HepG2 (cell line): ENCODE data around the gene TMED9. TPM values are rescaled to one million over a fixed set of nuclear protein-coding genes. Genes with fewer than 3 reads are reported as not detected.
A peak's percentile ranks its signal among the peaks of the same experiment; 100 is the strongest.

Experiments
- ARID4A ChIP-seq: sonication (generic); formaldehyde crosslinking; IDR thresholded peaks from 2 replicates; pipeline ENCODE4 v1.5.0; 2020; ENCODE audit warnings: mild to moderate bottlenecking, missing genetic modification reagents, borderline replicate concordance
- ASH2L ChIP-seq: fragments of 300-600, 200-600 bp; sonication (generic); IDR thresholded peaks from 2 replicates; pipeline ENCODE4 v1.7.0; 2017; ENCODE audit warnings: low read depth, mild to moderate bottlenecking, moderate library complexity, mixed read lengths, low read length; ENCODE audit not compliant: insufficient read length
- HNF4A ChIP-seq: sonication (generic); formaldehyde crosslinking; IDR thresholded peaks from 2 replicates; pipeline ENCODE4 v1.4.0; 2020; ENCODE audit warnings: missing genetic modification reagents
- IKZF5 ChIP-seq: IDR thresholded peaks from 2 replicates; pipeline ENCODE4 v1.6.1; 2018; ENCODE audit warnings: missing genetic modification reagents, mild to moderate bottlenecking, missing compliant biosample characterization
- KAT2B ChIP-seq: fragments of 150-350 bp; IDR thresholded peaks from 2 replicates; pipeline ENCODE4 v1.6.1; 2014; ENCODE audit warnings: low read depth, low read length, borderline replicate concordance
- NCOA2 ChIP-seq: sonication (generic); formaldehyde crosslinking; IDR thresholded peaks from 2 replicates; pipeline ENCODE4 v1.8.0; 2022; ENCODE audit warnings: inconsistent platforms
- NCOR1 ChIP-seq: fragments of 200-600 bp; sonication (generic); IDR thresholded peaks from 2 replicates; pipeline ENCODE4 v1.7.0; 2017; ENCODE audit warnings: antibody characterized with exemption, low read length, borderline replicate concordance
- PAX8 ChIP-seq: sonication (generic); formaldehyde crosslinking; IDR thresholded peaks from 2 replicates; pipeline ENCODE4 v1.8.0; 2022; ENCODE audit warnings: mild to moderate bottlenecking, missing genetic modification reagents, borderline replicate concordance
- PHF21A ChIP-seq: sonication (generic); formaldehyde crosslinking; IDR thresholded peaks from 2 replicates; pipeline ENCODE4 v1.5.0; 2020; ENCODE audit warnings: mild to moderate bottlenecking, missing genetic modification reagents
- PITX1 ChIP-seq: sonication (generic); formaldehyde crosslinking; IDR thresholded peaks from 2 replicates; pipeline ENCODE4 v1.5.1; 2020; ENCODE audit warnings: mild to moderate bottlenecking, missing genetic modification reagents
- SIN3A ChIP-seq: IDR thresholded peaks from 2 replicates; pipeline ENCODE4 v1.6.1; 2011; ENCODE audit warnings: low read depth, mild to moderate bottlenecking, control low read depth, low read length, borderline replicate concordance
- SIX4 ChIP-seq: sonication (generic); formaldehyde crosslinking; IDR thresholded peaks from 2 replicates; pipeline ENCODE4 v1.4.0; 2020; ENCODE audit warnings: missing genetic modification reagents
- SMAD3 ChIP-seq: sonication (generic); formaldehyde crosslinking; IDR thresholded peaks from 2 replicates; pipeline ENCODE4 v1.4.0; 2020; ENCODE audit warnings: missing genetic modification reagents
- TBL1XR1 ChIP-seq: fragments of 150-350 bp; IDR thresholded peaks from 2 replicates; pipeline ENCODE4 v1.6.1; 2014; ENCODE audit warnings: borderline replicate concordance, low read length; ENCODE audit not compliant: partially characterized antibody
- TCF12 ChIP-seq, 2 experiments: fragments of 450-650 bp in 1 of 2; sonication (generic) in 1 of 2; formaldehyde crosslinking in 1 of 2; IDR thresholded peaks; 2 replicates each; pipeline versions ENCODE4 v1.6.1 to v1.8.0; 2017 to 2022; ENCODE audit warnings: antibody characterized with exemption in 1 of 2, mild to moderate bottlenecking in 1 of 2, missing genetic modification reagents in 1 of 2, moderate library complexity in 1 of 2
- ZBTB42 ChIP-seq: sonication (generic); formaldehyde crosslinking; IDR thresholded peaks from 2 replicates; pipeline ENCODE4 v1.5.0; 2020; ENCODE audit warnings: mild to moderate bottlenecking, missing genetic modification reagents
- ZFP1 ChIP-seq: IDR thresholded peaks from 2 replicates; pipeline ENCODE4 v1.6.1; 2016
- ZFP36L2 ChIP-seq: sonication (generic); formaldehyde crosslinking; IDR thresholded peaks from 2 replicates; pipeline ENCODE4 v1.4.0; 2020; ENCODE audit warnings: missing genetic modification reagents
- ZFX ChIP-seq: sonication (generic); formaldehyde crosslinking; IDR thresholded peaks from 2 replicates; pipeline ENCODE4 v1.4.0; 2020; ENCODE audit warnings: mild to moderate bottlenecking, low read depth, missing genetic modification reagents, moderate library complexity
- ZNF430 ChIP-seq: sonication (generic); formaldehyde crosslinking; IDR thresholded peaks from 2 replicates; pipeline ENCODE4 v1.9.0; 2021; ENCODE audit warnings: mild to moderate bottlenecking, missing genetic modification reagents
- ZNF616 ChIP-seq: sonication (generic); formaldehyde crosslinking; IDR thresholded peaks from 2 replicates; pipeline ENCODE4 v1.5.0; 2020; ENCODE audit warnings: low read depth, mild to moderate bottlenecking, missing genetic modification reagents
- ZNF710 ChIP-seq: sonication (generic); formaldehyde crosslinking; IDR thresholded peaks from 2 replicates; pipeline ENCODE4 v1.5.0; 2020; ENCODE audit warnings: mild to moderate bottlenecking, missing genetic modification reagents, borderline replicate concordance
- ZSCAN9 ChIP-seq: IDR thresholded peaks from 2 replicates; pipeline ENCODE4 v1.6.1; 2016; ENCODE audit warnings: borderline replicate concordance
- polyA plus RNA-seq, 8 experiments: library from polyadenylated mRNA; depleted of rRNA in 3 of 8; stranded (reverse) in 7 of 8; unstranded in 1 of 8; fragments of >200 nt; fragmentation: Illumina TruSeq in 4 of 8; extraction: Trizol in 4 of 8; gene quantifications; 2 replicates each; pipeline versions ENCODE4 v1.2.1 to v1.2.3, GENCODE V29; 2011 to 2016; ENCODE audit warnings: low read depth in 4 of 8, missing spikeins in 1 of 8, mixed read lengths in 1 of 8; ENCODE audit not compliant: insufficient read depth in 1 of 8
- total RNA-seq, 5 experiments: library from RNA; depleted of rRNA; stranded (reverse); fragments of >200 nt; fragmentation: Illumina TruSeq; extraction: Trizol; gene quantifications; 2 replicates each; pipeline ENCODE4 v1.2.3, GENCODE V29; 2016; ENCODE audit warnings: low read depth in 1 of 5

Gene TMED9
- total and polyA plus RNA-seq, 2 of the 13 experiments (the other 11 are each of a cell fraction or from before 2014, with no cell fraction given) = 161 to 350 TPM

GRCh38 chr5:177557041-177557647, 34.9 kb upstream of the TMED9 start (continued):
- TF ChIP-seq ZSCAN9 (CRISPR knock-in tag) (no peak), SIN3A (0 out of 2 replicates have a peak, but pooled peaks have one; percentile 34), KAT2B (no peak), PAX8 (CRISPR knock-in tag) (no peak), NCOR1 (0 out of 2 replicates have a peak, but pooled peaks have one; percentile 30), ZFX (CRISPR knock-in tag) (peak; percentile 29; the same call in 1 of the 2 replicates), ZNF710 (CRISPR knock-in tag) (peak; percentile 79; the same call in 1 of the 2 replicates), NCOA2 (CRISPR knock-in tag) (no peak), ZNF616 (CRISPR knock-in tag) (no peak), ARID4A (peak; percentile 25; the same call in 1 of the 2 replicates), PITX1 (CRISPR knock-in tag) (no peak), SIX4 (CRISPR knock-in tag) (peak; percentile 49; the same call in 1 of the 2 replicates), HNF4A (CRISPR knock-in tag) (peak; percentile 75), TCF12 (IDR thresholded peaks at IDR 0.05) (no peak), TCF12 (CRISPR knock-in tag; IDR thresholded peaks at IDR 0.05) (no peak), PHF21A (CRISPR knock-in tag) (no peak; the same call in 1 of the 2 replicates), ZFP1 (CRISPR knock-in tag) (no peak), ZFP36L2 (CRISPR knock-in tag) (no peak), IKZF5 (CRISPR knock-in tag) (no peak), ZBTB42 (CRISPR knock-in tag) (no peak), SMAD3 (CRISPR knock-in tag) (no peak), ASH2L (peak; percentile 24), TBL1XR1 (no peak), ZNF430 (CRISPR knock-in tag) (no peak)
